Bronchial epithelial cell (primary cell): Measurements from ENCODE around the gene COL5A3. TPM values are rescaled to one million over a fixed set of nuclear protein-coding genes. Genes with fewer than 3 reads are reported as not detected.

Experiments used
- DNase-seq: peaks from one replicate; pipeline ENCODE4 v3.0.0-alpha.2; 2010; ENCODE audit warnings: low read depth
- FAIRE-seq: peaks from 2 replicates; lab custom pipeline; 2011; peaks lifted over from hg19 to GRCh38; lab: Jason Lieb, UNC
- H3K27me3 ChIP-seq: 2 replicates; pipeline ENCODE4 v1.5.1; 2011; ENCODE audit warnings: low read length; ENCODE audit not compliant: control insufficient read depth, insufficient read depth
- H3K36me3 ChIP-seq: 2 replicates; pipeline ENCODE4 v1.5.1; 2011; ENCODE audit warnings: low read length; ENCODE audit not compliant: control insufficient read depth, insufficient read depth
- H3K4me3 ChIP-seq: 2 replicates; pipeline ENCODE4 v1.5.1; 2011; ENCODE audit warnings: mild to moderate bottlenecking, low read depth, low read length, control low read depth
- total RNA-seq: library from RNA; depleted of rRNA; stranded (reverse); fragments of >200 nt; gene quantifications from 2 replicates; pipeline ENCODE4 v1.2.1, GENCODE V29; 2014
- TF ChIP-seq, protein P1 (sequence below): IDR thresholded peaks from 2 replicates; pipeline ENCODE4 v1.5.1; 2011; ENCODE audit warnings: mild to moderate bottlenecking, moderate library complexity, low read length, control low read depth, inconsistent platforms; ENCODE audit not compliant: insufficient read depth, severe bottlenecking

COL5A3 gene
- total RNA-seq, 1 donor from 2014 or later = 0.79 TPM

DNA sequence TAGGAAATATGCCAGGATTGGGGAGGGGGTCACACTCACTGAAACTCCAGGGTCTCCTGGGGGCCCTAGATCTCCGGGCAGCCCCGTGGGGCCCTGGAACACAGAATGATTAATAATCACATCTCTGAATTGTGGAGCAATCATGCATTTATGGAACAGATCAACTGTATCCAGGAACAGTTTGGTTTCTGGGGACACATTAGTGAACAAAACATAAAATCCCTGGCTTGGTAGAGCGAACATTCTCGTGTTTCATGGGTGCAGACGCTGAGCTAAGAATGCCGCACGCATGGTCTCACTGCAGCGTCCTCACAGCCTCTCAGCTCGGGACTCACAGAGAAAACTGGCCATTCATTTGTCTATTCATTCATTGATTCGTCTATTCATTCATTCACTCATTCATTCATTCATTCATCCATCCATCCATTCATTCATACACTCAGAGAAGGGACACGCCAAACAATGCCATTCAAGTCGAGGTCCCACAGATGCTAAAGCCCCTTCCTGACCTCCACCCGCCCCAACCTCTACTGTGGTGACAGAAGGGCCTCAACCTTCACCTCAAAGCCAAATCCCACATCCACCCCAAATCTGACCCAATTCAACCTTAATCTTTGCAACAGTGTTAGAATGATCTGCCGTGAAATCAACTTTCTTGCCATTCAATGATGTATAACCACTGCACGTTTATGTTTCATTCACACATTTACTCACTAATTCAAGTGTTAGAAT, 39.0 kb downstream of the COL5A3 start:
- no peaks in the 10 kb centered on the region for H3K36me3 ChIP-seq
- no peaks in the 10 kb centered on the region for H3K27me3 ChIP-seq
- TF ChIP-seq, protein P1, sequence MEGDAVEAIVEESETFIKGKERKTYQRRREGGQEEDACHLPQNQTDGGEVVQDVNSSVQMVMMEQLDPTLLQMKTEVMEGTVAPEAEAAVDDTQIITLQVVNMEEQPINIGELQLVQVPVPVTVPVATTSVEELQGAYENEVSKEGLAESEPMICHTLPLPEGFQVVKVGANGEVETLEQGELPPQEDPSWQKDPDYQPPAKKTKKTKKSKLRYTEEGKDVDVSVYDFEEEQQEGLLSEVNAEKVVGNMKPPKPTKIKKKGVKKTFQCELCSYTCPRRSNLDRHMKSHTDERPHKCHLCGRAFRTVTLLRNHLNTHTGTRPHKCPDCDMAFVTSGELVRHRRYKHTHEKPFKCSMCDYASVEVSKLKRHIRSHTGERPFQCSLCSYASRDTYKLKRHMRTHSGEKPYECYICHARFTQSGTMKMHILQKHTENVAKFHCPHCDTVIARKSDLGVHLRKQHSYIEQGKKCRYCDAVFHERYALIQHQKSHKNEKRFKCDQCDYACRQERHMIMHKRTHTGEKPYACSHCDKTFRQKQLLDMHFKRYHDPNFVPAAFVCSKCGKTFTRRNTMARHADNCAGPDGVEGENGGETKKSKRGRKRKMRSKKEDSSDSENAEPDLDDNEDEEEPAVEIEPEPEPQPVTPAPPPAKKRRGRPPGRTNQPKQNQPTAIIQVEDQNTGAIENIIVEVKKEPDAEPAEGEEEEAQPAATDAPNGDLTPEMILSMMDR = no peak
- no peak overlapping the region for H3K4me3 ChIP-seq
- DNase-seq = no peak
- FAIRE-seq = peak; percentile 58

DNA sequence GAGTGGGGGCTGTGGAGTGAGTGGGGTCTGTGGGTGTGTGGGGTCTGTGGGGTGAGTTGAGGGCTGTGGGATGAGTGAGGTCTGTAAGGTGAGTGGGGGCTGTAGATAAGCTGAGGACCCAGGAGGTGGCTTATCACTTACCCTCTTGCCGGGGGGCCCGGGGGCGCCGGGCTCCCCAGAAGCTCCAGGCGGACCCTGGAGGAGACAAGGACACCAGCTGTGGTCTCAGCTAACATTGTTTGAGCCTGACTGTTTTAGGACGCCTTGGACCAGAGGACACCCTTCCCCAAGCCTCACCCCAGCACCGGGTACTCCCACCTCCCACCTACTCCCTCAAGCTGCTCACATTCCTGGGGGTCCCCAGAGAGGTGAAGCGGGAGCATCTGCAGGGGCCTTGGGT, 39.8 kb downstream of the COL5A3 start:
- H3K27me3 ChIP-seq = no peaks in the 10 kb centered on the region
- TF ChIP-seq, protein P1 = no peak
- FAIRE-seq (no peak), DNase-seq (no peak)
- no peaks in the 10 kb centered on the region for H3K36me3 ChIP-seq
- no peak overlapping the region for H3K4me3 ChIP-seq

DNA sequence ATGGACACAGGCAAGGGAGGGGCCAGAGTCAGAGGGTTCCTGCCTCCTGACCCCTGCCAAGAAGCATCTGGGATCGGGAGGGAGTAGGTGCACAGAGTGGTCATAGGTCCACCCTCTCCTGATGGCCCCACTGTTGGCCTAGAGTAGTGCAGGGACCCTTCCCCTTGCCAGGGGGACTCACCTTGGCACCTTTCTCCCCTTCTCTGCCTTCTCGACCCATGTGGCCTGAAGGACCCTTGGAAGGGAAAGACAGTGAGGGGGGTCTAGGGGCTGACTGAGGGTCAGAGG, 40.7 kb downstream of the COL5A3 start:
- FAIRE-seq (no peak), DNase-seq (no peak)
- TF ChIP-seq, protein P1 = no peak
- Histone ChIP-seq H3K36me3 (no peaks in the 10 kb centered on the region), H3K27me3 (no peaks in the 10 kb centered on the region), H3K4me3 (no peak overlapping the region)

DNA sequence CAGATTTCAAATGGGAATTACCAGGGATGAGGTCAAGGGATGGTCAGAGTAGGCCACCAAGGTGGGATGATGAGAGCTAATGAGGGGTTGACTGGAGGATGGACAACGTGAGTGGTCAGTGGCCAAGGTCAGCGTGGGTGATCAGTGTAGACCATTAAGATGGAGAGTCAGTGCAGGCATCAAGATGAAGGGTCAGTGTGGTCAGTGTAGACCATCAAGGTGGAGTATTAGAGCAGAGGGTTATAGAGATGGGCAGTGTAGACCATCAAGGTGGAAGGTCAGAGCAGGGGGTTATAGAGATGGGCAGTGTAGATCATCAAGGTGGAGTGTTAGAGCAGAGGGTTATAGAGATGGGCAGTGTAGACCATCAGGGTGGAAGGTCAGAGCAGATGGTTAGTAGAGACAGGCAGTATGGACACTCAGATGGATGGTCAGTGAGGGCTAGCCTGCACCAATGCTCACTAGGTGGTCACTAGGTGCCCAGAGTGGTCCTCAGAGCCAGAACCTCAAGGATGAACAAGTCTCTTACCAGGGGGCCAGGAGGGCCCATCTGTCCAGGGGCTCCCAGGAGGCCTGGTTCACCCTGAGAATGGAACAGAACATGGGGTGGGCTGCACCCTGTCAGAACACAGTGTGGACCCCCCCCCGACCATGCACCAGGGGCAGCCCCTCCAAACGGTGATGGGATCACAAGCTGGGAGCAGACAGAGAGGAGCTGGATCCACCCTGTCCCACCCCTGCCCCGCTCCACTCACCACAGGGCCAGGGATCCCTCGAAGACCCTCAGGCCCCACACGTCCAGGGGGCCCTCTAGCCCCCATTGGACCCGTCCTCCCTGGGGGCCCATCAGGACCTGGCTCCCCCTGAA, 41.2 kb downstream of the COL5A3 start:
- peak; percentile 62 for FAIRE-seq

DNA sequence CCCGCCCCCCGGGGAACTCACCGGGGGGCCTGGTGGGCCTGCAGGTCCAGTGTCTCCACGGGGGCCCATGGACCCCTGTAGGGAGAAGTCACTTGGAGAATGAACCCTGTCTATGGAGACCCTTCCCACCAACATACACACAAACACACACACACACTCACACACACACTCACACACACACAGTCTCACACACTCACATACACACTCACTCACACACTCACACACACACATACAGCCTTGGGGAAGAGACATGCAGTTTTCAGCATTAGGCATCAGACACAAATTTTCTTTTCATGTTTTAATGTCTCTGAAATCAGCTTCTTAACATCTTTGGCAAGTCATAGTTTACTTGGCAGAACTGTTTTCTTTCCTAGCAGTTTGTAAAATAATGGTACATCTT, 43.0 kb downstream of the COL5A3 start:
- no peak for DNase-seq
- H3K27me3 ChIP-seq = no peaks in the 10 kb centered on the region
- H3K36me3 ChIP-seq = no peaks in the 10 kb centered on the region
- TF ChIP-seq, protein P1 = no peak
- H3K4me3 ChIP-seq = no peak overlapping the region
- FAIRE-seq = peak; percentile 73

More for the DNA sequence above, 41.2 kb downstream of the COL5A3 start:
- H3K4me3 ChIP-seq = no peak overlapping the region
- no peak for DNase-seq
- H3K27me3 ChIP-seq = no peaks in the 10 kb centered on the region
- no peaks in the 10 kb centered on the region for H3K36me3 ChIP-seq
- TF ChIP-seq, protein P1 = no peak
